HepG2 (cell line): ENCODE measurements around the gene AGT. TPM values are rescaled to one million over a fixed set of nuclear protein-coding genes. Genes with fewer than 3 reads are reported as not detected.

ENCODE experiments used
- ADNP ChIP-seq: sonication (generic); formaldehyde crosslinking; IDR thresholded peaks from 2 replicates; pipeline ENCODE4 v1.4.0; 2020; ENCODE audit warnings: missing genetic modification reagents
- HOXA7 ChIP-seq: sonication (generic); formaldehyde crosslinking; IDR thresholded peaks from 2 replicates; pipeline ENCODE4 v1.8.1; 2022; ENCODE audit warnings: mild to moderate bottlenecking, missing genetic modification reagents, moderate library complexity
- MED8 ChIP-seq: sonication (generic); formaldehyde crosslinking; IDR thresholded peaks from 2 replicates; pipeline ENCODE4 v1.8.1; 2023; ENCODE audit warnings: mild to moderate bottlenecking, missing genetic modification reagents; ENCODE audit not compliant: insufficient replicate concordance
- NFKB2 ChIP-seq: sonication (generic); formaldehyde crosslinking; IDR thresholded peaks from 2 replicates; pipeline ENCODE4 v1.4.0; 2020; ENCODE audit warnings: missing genetic modification reagents, borderline replicate concordance
- NR1H2 ChIP-seq: sonication (generic); formaldehyde crosslinking; IDR thresholded peaks from 2 replicates; pipeline ENCODE4 v1.8.1; 2022; ENCODE audit warnings: low read depth, missing genetic modification reagents, borderline replicate concordance
- ONECUT2 ChIP-seq: sonication (generic); formaldehyde crosslinking; IDR thresholded peaks from 2 replicates; pipeline ENCODE4 v1.4.0; 2020; ENCODE audit warnings: missing genetic modification reagents
- PAX8 ChIP-seq: sonication (generic); formaldehyde crosslinking; IDR thresholded peaks from 2 replicates; pipeline ENCODE4 v1.8.0; 2022; ENCODE audit warnings: mild to moderate bottlenecking, missing genetic modification reagents, borderline replicate concordance
- POLR2AphosphoS2 ChIP-seq: IDR thresholded peaks from 2 replicates; pipeline ENCODE4 v1.6.1; 2011; ENCODE audit warnings: low read depth, low read length, improper control_type of control experiment
- THAP8 ChIP-seq: sonication (generic); formaldehyde crosslinking; IDR thresholded peaks from 2 replicates; pipeline ENCODE4 v1.5.1; 2020; ENCODE audit warnings: missing genetic modification reagents, mild to moderate bottlenecking, borderline replicate concordance
- TRIM22 ChIP-seq: fragments of 450-650 bp; IDR thresholded peaks from 2 replicates; pipeline ENCODE4 v1.6.1; 2017
- TSC22D2 ChIP-seq: sonication (generic); formaldehyde crosslinking; IDR thresholded peaks from 2 replicates; pipeline ENCODE4 v1.5.1; 2020; ENCODE audit warnings: missing genetic modification reagents, mild to moderate bottlenecking, borderline replicate concordance
- ZNF251 ChIP-seq: sonication (generic); formaldehyde crosslinking; IDR thresholded peaks from 2 replicates; pipeline ENCODE4 v1.9.0; 2021; ENCODE audit warnings: mild to moderate bottlenecking, missing genetic modification reagents
- ZNF318 ChIP-seq: sonication (generic); formaldehyde crosslinking; IDR thresholded peaks from 2 replicates; pipeline ENCODE4 v1.4.0; 2020; ENCODE audit warnings: mild to moderate bottlenecking, missing genetic modification reagents
- ZNF510 ChIP-seq: sonication (generic); formaldehyde crosslinking; IDR thresholded peaks from 2 replicates; pipeline ENCODE4 v1.4.0; 2020; ENCODE audit warnings: low read depth, mild to moderate bottlenecking, missing genetic modification reagents
- ZNF513 ChIP-seq: sonication (generic); formaldehyde crosslinking; conservative IDR thresholded peaks from 2 replicates; pipeline ENCODE4 v1.5.0; 2020; ENCODE audit warnings: missing genetic modification reagents
- ZNF629 ChIP-seq: sonication (generic); formaldehyde crosslinking; conservative IDR thresholded peaks from 2 replicates; pipeline ENCODE4 v1.5.0; 2020; ENCODE audit warnings: missing genetic modification reagents
- ZNF720 ChIP-seq: sonication (generic); formaldehyde crosslinking; IDR thresholded peaks from 2 replicates; pipeline ENCODE4 v1.4.0; 2020; ENCODE audit warnings: missing genetic modification reagents
- polyA plus RNA-seq, 8 experiments: library from polyadenylated mRNA; depleted of rRNA in 3 of 8; stranded (reverse) in 7 of 8; unstranded in 1 of 8; fragments of >200 nt; fragmentation: Illumina TruSeq in 4 of 8; extraction: Trizol in 4 of 8; gene quantifications; 2 replicates each; pipeline versions ENCODE4 v1.2.1 to v1.2.3, GENCODE V29; 2011 to 2016; ENCODE audit warnings: low read depth in 4 of 8, missing spikeins in 1 of 8, mixed read lengths in 1 of 8; ENCODE audit not compliant: insufficient read depth in 1 of 8
- total RNA-seq, 5 experiments: library from RNA; depleted of rRNA; stranded (reverse); fragments of >200 nt; fragmentation: Illumina TruSeq; extraction: Trizol; gene quantifications; 2 replicates each; pipeline ENCODE4 v1.2.3, GENCODE V29; 2016; ENCODE audit warnings: low read depth in 1 of 5

The AGT gene
- total and polyA plus RNA-seq, 2 of the 13 experiments (the other 11 are each of a cell fraction or from before 2014, with no cell fraction given): 892 to 2,071 TPM

GRCh38 chr1:230713915-230714764 lies at the start of gene AGT (continued):
- TF ChIP-seq TRIM22: no peak
- no peak for TF ChIP-seq POLR2AphosphoS2
- no peak for TF ChIP-seq ZNF720 (CRISPR knock-in tag)
- no peak for TF ChIP-seq NR1H2
- peak; percentile 97 for TF ChIP-seq ONECUT2 (CRISPR knock-in tag)
- TF ChIP-seq ZNF513: no peak
- peak; percentile 45; the same call in 1 of the 2 replicates for TF ChIP-seq PAX8
- no peak; the same call in 1 of the 2 replicates for TF ChIP-seq ZNF251
- TF ChIP-seq HOXA7 (CRISPR knock-in tag): no peak
- TF ChIP-seq ZNF318 (CRISPR knock-in tag): peak; percentile 85; the same call in 1 of the 2 replicates
- TF ChIP-seq ZNF510 (CRISPR knock-in tag): peak; percentile 34; the same call in 1 of the 2 replicates
- TF ChIP-seq MED8: peak; percentile 99
- TF ChIP-seq ADNP (CRISPR knock-in tag): no peak
- peak; percentile 51; the same call in 1 of the 2 replicates for TF ChIP-seq ZNF629 (CRISPR knock-in tag)
- TF ChIP-seq TSC22D2: peak; percentile 81; the same call in 1 of the 2 replicates
- TF ChIP-seq THAP8 (CRISPR knock-in tag): no peak; the same call in 1 of the 2 replicates
- peak; percentile 65; the same call in 1 of the 2 replicates for TF ChIP-seq NFKB2
